GM12891 (cell line): Measurements from ENCODE around the gene RAB23.

Experiments
- PAX5 ChIP-seq: IDR thresholded peaks from 2 replicates; pipeline ENCODE4 v1.6.1; 2011; ENCODE audit warnings: low read length, moderate library complexity, mild to moderate bottlenecking; ENCODE audit not compliant: insufficient read depth, severe bottlenecking
- POLR2A ChIP-seq: IDR thresholded peaks from 2 replicates; pipeline ENCODE4 v1.6.1; 2011; ENCODE audit warnings: low read depth, low read length, control low read depth
- POLR2AphosphoS5 ChIP-seq: IDR thresholded peaks from 2 replicates; pipeline ENCODE4 v1.6.1; 2011; ENCODE audit warnings: low read depth, low read length, control low read depth
- POU2F2 ChIP-seq: IDR thresholded peaks from 2 replicates; pipeline ENCODE4 v1.6.1; 2011; ENCODE audit warnings: low read depth, mild to moderate bottlenecking, control low read depth, low read length, moderate library complexity
- SPI1 ChIP-seq: IDR thresholded peaks from 2 replicates; pipeline ENCODE4 v1.6.1; 2011; ENCODE audit warnings: low read depth, low read length, control low read depth
- TAF1 ChIP-seq: IDR thresholded peaks from 2 replicates; pipeline ENCODE4 v1.6.1; 2011; ENCODE audit warnings: low read depth, low read length, control low read depth

DNA sequence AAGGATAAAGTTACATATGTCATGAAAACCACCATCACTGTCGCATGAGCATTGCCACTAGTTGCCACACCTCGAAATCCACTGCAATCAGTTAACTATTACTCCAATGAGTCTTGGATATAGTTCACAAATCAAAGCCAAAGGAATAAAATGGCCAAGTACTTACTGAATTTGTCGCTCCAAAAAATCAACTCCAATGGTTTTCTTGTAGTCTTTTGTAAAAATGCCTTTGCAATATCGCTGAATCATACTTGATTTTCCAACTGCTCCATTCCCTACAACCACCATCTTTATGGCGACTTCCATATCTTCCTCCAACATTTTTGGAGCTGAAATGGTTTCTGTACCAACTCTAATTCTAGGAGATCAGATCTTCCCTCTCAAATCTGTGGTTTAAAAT, 12.0 kb downstream of the RAB23 start:
- TF ChIP-seq TAF1 (no peak), POLR2A (no peak), POLR2AphosphoS5 (no peak), SPI1 (no peak), POU2F2 (no peak), PAX5 (no peak)
